ENCODE measurements around the gene TFEB.

DNA sequence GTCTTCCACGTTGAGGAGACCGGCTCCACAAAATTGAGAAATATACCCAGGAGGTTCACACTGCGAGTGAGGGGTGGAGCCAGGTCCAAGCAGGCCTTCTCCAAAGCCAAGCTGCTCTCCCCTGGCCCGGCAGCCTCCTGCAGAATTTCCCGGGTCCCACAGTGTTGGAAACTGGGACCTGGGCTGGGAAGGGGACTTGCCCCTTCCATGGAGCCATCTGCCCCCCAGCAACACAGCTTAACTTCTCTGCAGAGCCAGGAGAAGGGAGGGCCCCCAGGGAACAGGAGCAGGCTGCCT lies 61.8 kb downstream of the TFEB start:
- TF ChIP-seq TAF1 (IDR thresholded peaks at IDR 0.05; ENCODE audit: low read depth, low read length), result no peak
- no peak for TF ChIP-seq POLR2A (IDR thresholded peaks at IDR 0.05; ENCODE audit: low read depth, low read length)
- no peak for TF ChIP-seq POLR2AphosphoS5 (IDR thresholded peaks at IDR 0.05; ENCODE audit: low read depth, low read length)
